A673 (cell line): ENCODE measurements around the gene RBFOX2.

Source experiments
- CTCF ChIP-seq: fragments of 300-800, 200-600 bp; sonication (generic); conservative IDR thresholded peaks from 2 replicates; pipeline ENCODE4 v1.5.1; 2017; ENCODE audit warnings: low read depth, mild to moderate bottlenecking, antibody characterized with exemption, low read length, moderate library complexity, mixed read lengths
- EZH2 ChIP-seq: fragments of 200-600 bp; sonication (generic); IDR thresholded peaks from 2 replicates; pipeline ENCODE4 v1.6.1; 2017; ENCODE audit warnings: borderline replicate concordance, low read depth, mild to moderate bottlenecking, mixed read lengths, antibody characterized with exemption, low read length; ENCODE audit not compliant: poor library complexity, severe bottlenecking

GRCh38 chr22:35991168-35991567 is 37.5 kb downstream of the RBFOX2 start:
- TF ChIP-seq EZH2, result no peak
- TF ChIP-seq CTCF, result no peak
